ENCODE results near the gene DYNC1LI1. TPM values are rescaled to one million over a fixed set of nuclear protein-coding genes. Genes with fewer than 3 reads are reported as not detected.
A peak's percentile ranks its signal among the peaks of the same experiment; 100 is the strongest.

Gene DYNC1LI1
- total and polyA plus RNA-seq, 9 of the 15 experiments (the other 6 are each of a cell fraction or from before 2014, with no cell fraction given) = 21.0 to 85.4 (median 61.3) TPM

DNA sequence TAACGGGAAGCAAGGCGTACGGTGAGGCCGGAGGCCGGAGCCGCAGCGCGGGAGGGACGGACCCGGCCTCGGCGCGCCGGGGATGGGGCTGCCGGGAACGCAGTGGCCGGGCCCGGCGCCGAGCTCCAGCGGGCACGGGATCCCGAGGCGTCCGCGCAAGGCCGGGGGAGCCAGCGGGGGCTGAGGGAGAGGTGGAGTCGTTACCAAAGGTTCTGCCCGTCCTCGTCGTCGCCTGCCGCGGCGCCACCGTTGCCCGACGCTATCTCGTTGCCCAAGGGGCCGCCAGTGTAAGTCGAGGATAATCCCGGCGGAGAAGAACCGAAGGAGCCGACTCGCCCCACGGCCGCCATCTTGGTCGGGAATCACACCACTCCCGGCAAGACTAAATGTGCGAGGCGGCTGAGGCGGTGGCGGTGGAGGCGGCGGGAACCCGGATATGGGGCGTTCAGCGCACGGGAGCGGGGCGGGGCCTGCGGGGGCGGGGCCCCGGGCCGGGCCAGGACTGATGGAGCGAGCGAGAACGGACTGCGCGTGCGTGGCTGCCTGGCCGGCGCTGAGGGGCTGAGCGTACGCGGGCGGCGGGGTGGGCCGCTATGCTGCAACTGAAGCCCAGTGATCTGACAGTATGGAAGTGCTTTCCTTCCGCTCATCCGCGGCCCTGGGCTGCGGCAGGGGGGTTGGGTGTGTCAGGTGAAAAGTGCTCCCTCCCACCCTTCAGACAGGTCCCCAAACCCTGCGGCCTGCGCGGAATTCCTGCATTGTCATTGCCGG is at the start of gene DYNC1LI1 (continued):
- peak; percentile 92 to 93 for TF ChIP-seq NRF1 (conservative IDR thresholded peaks at IDR 0.05 in 1 of 2, IDR thresholded peaks at IDR 0.05 in 1 of 2)

GRCh38 chr3:32619395-32619794 is 48.7 kb upstream of the DYNC1LI1 start:
- Histone ChIP-seq H3K4me1 (replicated peaks in 1 of 2; ENCODE audit: control insufficient read depth in 2 of 2, insufficient read depth in 2 of 2, low read length in 2 of 2) (no peaks in the 10 kb centered on the region), H3K9me1 (ENCODE audit: control insufficient read depth, insufficient read depth, low read length) (no peaks in the 10 kb centered on the region), H3K9ac (ENCODE audit: insufficient read depth in 1 of 2, low read depth in 2 of 2, low read length in 2 of 2) (no peak overlapping the region), H3K9me3 (replicated peaks; ENCODE audit: control insufficient read depth, insufficient read depth, low read depth, low read length) (no peaks in the 10 kb centered on the region), H3K36me3 (ENCODE audit: control insufficient read depth, insufficient read depth, low read length) (no peaks in the 10 kb centered on the region), H3K79me2 (ENCODE audit: control insufficient read depth, insufficient read depth, low read length) (no peaks in the 10 kb centered on the region), H3K27ac (ENCODE audit: extremely low read depth, low read depth, low read length) (no peak overlapping the region), H3K4me2 (ENCODE audit: insufficient read depth, low read length) (no peak overlapping the region), H3K27me3 (ENCODE audit: control insufficient read depth in 2 of 2, insufficient read depth in 2 of 2, low read length in 2 of 2) (peaks cover 27 to 33% of the 10 kb centered on the region in 2 experiments), H3K4me3 (no peak overlapping the region), H4K20me1 (replicated peaks; ENCODE audit: control insufficient read depth, insufficient read depth, low read length) (no peaks in the 10 kb centered on the region), H2AFZ (ENCODE audit: low read depth, low read length) (no peak overlapping the region)
- DNase-seq (ENCODE audit: extremely low read depth in 1 of 4, low spot score in 3 of 4) (no peak), FAIRE-seq (no peak), ATAC-seq (no peak)
- TF ChIP-seq HCFC1 (IDR thresholded peaks at IDR 0.05; ENCODE audit: low read depth, low read length) = no peak
- peak; percentile 90 for TF ChIP-seq ZNF507 (tag; conservative IDR thresholded peaks at IDR 0.05)
- TF ChIP-seq RBM25 (IDR thresholded peaks at IDR 0.05; ENCODE audit: low read depth, low read length, severe bottlenecking) = peak; percentile 77
- TF ChIP-seq, protein P1, sequence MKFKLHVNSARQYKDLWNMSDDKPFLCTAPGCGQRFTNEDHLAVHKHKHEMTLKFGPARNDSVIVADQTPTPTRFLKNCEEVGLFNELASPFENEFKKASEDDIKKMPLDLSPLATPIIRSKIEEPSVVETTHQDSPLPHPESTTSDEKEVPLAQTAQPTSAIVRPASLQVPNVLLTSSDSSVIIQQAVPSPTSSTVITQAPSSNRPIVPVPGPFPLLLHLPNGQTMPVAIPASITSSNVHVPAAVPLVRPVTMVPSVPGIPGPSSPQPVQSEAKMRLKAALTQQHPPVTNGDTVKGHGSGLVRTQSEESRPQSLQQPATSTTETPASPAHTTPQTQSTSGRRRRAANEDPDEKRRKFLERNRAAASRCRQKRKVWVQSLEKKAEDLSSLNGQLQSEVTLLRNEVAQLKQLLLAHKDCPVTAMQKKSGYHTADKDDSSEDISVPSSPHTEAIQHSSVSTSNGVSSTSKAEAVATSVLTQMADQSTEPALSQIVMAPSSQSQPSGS (CRISPR knock-in tag; IDR thresholded peaks at IDR 0.05) = no peak
- in situ Hi-C loops (cut with MboI) = no loop called here
- BruUV-seq (replicated peaks) = no TSS peak
- intact Hi-C loops (cut with micrococcal nuclease) = no loop called here
- POLR2A ChIA-PET = no interaction called here
- CTCF ChIA-PET (ENCODE audit: low intra/inter-chr PET ratio) = no interaction called here

Data from K562 (cell line).